IPS DF 4.7 (cell line): ENCODE data around the gene SYNJ1.
"Not testable (repeated sequence)": the region's sequence is repeated elsewhere in the genome, so short reads cannot be mapped to it uniquely, and the experiment has no call there.

ENCODE experiments used
- DNase-seq: peaks from one replicate; pipeline ENCODE4 v3.0.0-alpha.2; 2013; ENCODE audit warnings: low spot score; ENCODE audit errors: extremely low read depth

Gene SYNJ1, protein sequence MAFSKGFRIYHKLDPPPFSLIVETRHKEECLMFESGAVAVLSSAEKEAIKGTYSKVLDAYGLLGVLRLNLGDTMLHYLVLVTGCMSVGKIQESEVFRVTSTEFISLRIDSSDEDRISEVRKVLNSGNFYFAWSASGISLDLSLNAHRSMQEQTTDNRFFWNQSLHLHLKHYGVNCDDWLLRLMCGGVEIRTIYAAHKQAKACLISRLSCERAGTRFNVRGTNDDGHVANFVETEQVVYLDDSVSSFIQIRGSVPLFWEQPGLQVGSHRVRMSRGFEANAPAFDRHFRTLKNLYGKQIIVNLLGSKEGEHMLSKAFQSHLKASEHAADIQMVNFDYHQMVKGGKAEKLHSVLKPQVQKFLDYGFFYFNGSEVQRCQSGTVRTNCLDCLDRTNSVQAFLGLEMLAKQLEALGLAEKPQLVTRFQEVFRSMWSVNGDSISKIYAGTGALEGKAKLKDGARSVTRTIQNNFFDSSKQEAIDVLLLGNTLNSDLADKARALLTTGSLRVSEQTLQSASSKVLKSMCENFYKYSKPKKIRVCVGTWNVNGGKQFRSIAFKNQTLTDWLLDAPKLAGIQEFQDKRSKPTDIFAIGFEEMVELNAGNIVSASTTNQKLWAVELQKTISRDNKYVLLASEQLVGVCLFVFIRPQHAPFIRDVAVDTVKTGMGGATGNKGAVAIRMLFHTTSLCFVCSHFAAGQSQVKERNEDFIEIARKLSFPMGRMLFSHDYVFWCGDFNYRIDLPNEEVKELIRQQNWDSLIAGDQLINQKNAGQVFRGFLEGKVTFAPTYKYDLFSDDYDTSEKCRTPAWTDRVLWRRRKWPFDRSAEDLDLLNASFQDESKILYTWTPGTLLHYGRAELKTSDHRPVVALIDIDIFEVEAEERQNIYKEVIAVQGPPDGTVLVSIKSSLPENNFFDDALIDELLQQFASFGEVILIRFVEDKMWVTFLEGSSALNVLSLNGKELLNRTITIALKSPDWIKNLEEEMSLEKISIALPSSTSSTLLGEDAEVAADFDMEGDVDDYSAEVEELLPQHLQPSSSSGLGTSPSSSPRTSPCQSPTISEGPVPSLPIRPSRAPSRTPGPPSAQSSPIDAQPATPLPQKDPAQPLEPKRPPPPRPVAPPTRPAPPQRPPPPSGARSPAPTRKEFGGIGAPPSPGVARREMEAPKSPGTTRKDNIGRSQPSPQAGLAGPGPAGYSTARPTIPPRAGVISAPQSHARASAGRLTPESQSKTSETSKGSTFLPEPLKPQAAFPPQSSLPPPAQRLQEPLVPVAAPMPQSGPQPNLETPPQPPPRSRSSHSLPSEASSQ (N-terminal part only)

GRCh38 chr21:32727687-32728455, at the start of gene SYNJ1:
SYNJ1 (minus strand) TSS chr21:32728013; CDS start chr21:32726895, 1,118 bp downstream.
- no peak for DNase-seq

DNA sequence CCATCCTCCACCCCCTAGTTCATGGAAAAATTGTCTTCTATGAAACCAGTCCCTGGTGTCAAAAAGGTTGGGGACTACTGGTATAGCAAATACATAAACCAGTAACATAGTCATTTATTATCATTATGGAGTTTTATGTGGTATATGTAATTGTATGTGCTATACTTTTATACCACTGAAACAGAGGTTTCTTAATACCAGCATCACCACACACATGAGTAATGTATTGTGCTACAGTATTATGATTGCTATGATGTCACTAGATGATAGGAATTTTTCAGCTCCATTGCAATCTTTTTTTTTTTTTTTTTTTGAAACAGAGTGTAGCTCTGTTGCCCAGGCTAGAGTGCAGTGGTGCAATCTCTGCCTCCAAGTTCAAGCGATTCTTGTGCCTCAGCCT, 49.5 kb upstream of the SYNJ1 start:
- DNase-seq: no peak

GRCh38 chr21:32776743-32777142, 48.9 kb upstream of the SYNJ1 start:
- no peak for DNase-seq

DNA sequence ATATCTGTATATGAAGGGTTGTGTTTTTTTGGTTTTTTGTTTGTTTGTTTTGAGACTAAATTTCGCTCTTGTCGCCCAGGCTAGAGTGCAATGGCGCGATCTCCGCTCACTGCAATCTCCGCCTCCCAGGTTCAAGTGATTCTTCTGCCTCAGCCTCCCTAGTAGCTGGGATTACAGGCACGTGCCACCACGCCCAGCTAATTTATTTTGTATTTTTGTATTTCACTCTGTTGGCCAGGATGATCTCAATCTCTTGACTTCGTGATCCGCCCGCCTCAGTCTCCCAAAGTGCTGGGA, 45.2 kb upstream of the SYNJ1 start:
- not testable (repeated sequence) for DNase-seq

GRCh38 chr21:32772281-32773047, 44.7 kb upstream of the SYNJ1 start:
- DNase-seq: no peak

DNA sequence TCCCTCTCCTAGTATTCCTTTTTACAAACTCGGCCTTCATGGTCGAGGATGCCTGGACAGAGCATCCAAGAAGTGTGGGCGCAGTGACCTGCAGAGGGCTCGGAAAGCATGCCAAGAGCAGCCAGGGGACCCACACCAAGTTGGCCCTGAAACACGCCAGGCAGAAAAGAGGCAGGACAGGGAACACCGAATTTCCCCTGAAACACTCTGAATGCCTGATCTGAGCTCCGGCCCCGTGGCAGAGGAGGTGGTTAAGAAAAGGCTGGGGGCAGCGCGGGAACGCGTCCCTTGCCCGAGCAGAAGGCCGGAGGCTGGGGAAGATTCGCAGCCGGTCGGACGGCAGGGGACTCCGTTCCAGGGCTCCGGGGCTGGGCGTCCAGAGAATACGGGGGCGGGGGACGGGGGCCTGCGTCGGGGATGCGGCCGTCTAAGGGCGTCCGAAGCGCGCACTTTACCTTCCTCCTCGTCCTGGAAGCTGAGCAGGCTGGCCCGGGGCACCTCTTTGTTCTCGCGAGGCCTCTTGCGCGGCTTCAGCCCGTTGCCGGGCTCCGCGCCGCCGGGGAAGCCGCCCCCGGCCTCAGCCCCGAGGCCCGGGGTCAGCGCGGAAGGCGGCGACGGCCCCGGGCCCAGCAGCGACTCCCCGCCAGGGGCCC, 43.2 kb upstream of the SYNJ1 start:
- no peak for DNase-seq

DNA sequence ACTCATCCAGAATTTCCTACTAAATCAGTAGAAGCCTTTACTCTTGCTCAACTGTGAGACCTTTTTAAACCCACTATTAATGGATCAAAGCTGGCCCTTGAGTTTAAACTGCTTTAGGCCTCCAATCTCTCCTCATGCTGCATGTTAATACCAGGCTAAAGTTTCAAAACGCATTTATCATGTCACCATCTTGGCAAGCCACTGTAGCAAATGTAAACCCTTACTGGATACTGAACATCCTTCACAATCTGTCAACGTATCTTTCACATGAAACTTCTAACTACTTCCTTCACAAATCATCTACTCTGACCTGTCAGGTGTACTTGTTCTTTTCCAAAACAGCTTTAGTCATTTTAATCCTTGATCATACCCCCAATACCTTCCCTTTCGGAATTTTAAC, 40.7 kb upstream of the SYNJ1 start:
- no peak for DNase-seq

GRCh38 chr21:32765058-32765457, 37.2 kb upstream of the SYNJ1 start:
- DNase-seq: no peak

- no peak for DNase-seq
These were observed 36.4 kb upstream of the SYNJ1 start for GRCh38 chr21:32764186-32764585.

DNA sequence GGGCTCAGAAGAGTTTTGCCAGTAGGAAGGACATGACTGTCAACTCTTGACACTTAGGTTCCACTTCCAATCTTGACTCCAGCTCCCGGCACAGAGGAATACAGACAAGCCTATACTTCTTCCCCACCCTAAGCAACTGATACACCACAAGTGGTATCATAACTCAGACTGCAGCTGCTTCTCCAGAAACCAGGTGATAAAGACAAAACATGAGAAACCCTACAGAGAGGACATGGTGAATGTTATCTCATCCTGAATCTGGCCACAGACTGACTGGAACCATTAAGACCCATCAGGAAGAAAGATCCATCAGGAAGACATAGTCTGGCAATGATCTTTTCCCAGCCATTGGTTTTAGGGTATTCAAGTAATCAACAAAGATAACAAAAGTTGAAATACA, 30.0 kb upstream of the SYNJ1 start:
- DNase-seq: no peak

- no peak for DNase-seq
These were observed 28.3 kb upstream of the SYNJ1 start for GRCh38 chr21:32756096-32756495.

- no peak for DNase-seq
These were observed 26.2 kb upstream of the SYNJ1 start for GRCh38 chr21:32753818-32754585.

DNA sequence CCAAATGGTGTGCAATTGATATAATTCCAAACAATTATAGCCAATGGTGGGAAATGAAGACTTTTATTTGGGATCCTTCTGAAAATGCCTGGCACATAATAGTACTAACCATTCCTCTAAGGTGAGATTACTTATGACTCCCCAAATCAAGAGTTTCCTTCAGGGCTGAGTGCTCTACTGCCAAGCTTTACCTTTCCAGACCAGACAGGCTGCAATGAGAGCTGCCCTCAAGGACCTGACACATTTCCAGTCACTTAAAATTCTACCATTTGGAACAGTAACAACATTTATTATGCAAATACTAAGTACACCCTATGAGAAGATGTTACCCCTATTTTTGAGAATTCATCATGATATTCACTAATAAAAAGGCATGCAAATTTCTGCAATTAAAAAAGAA, 22.6 kb upstream of the SYNJ1 start:
- no peak for DNase-seq

- DNase-seq: no peak
These were observed 21.8 kb upstream of the SYNJ1 start for GRCh38 chr21:32749662-32750061.

DNA sequence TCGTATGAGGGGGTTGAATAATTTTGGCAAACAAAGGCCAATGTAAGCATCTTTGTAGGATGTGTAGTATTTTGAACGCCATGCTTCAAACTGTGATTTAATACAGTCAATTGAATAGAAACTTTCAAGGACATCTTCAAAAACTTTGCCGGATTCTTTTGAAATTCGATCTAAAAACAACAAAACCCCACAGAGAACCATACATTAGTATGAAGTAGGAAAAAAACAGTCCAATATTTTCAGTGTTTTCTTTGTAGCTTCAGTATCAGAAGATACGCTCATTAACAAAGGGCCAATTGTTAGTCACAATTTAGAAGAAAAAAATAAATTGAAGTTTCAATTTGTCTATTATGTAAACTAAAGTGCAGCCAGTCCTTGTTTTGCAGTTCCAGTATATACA, 20.7 kb upstream of the SYNJ1 start:
- no peak for DNase-seq

DNA sequence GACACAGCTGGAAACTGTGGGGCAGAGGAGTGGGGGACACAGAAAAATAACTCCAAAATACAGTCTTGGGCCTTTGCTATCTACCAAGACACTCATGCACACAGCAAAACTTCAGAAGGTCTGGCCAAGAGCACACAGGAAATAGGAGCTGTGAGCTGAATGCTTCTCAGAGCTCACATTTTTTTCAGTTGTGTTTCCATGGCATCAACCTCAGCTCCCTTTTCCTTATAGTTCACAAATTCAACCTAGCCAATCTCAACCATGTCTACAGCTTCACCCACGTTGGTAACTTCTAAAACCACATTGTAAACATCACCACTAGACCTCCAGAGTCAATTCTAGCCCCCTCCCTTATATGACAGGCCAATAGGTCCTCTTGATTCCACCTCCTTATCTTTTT, 19.6 kb upstream of the SYNJ1 start:
- DNase-seq: no peak

DNA sequence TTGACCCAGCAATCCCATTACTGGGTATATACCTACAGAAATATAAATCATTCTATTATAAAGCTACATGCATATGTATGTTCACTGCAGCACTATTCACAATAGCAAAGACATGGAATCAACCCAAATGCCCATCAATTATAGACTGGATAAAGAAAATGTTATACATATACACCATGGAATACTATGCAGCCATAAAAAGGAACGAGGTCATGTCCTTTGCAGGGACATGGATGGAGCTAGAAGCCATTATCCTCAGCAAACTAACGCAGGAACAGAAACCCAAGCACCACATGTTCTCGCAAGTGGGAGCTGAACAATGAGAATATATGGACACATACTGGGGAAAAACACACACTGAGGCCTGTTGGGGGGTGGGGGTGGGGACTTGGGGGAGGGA, 18.9 kb upstream of the SYNJ1 start:
- not testable (repeated sequence) for DNase-seq

DNA sequence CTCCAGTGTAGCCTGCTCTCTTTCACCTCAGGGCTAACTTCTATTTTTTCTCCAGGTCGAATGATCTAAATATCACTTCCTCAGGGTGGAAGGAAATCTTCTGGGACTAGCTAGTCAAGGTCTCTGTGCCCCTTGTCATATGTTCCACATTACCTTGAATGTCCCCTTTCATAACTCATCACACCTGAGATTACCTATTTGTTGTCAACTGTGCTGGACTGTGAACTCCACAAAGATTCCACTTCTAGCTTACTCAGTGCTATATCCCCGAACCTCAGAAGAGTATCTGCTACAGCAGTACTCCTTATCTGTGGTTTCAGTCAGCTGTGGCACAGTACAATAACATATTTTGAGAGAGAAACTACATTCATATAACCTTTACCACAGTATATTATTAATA, 14.6 kb upstream of the SYNJ1 start:
- DNase-seq: no peak

GRCh38 chr21:32741336-32741735, 13.5 kb upstream of the SYNJ1 start:
- no peak for DNase-seq
